ENCODE results near the gene COTL1.
A peak's percentile ranks its signal among the peaks of the same experiment; 100 is the strongest.

The COTL1 gene

GRCh38 chr16:84657229-84657837 lies 39.5 kb upstream of the COTL1 start:
- Histone ChIP-seq H3K4me2 (ENCODE audit: low read depth, low read length, poor library complexity, severe bottlenecking) (no peak overlapping the region), H2AFZ (ENCODE audit: low read depth, low read length, severe bottlenecking) (no peak overlapping the region), H4K20me1 (ENCODE audit: low read depth, low read length) (no peaks in the 10 kb centered on the region), H3K9me3 (ENCODE audit: insufficient read depth, low read length) (no peaks in the 10 kb centered on the region), H3K9ac (ENCODE audit: low read length) (no peak overlapping the region), H3K4me3 (ENCODE audit: insufficient read depth, low read length, poor library complexity, severe bottlenecking) (no peak overlapping the region), H3F3A (ENCODE audit: insufficient read depth) (no peaks in the 10 kb centered on the region), H3K36me3 (ENCODE audit: low read length) (no peaks in the 10 kb centered on the region), H3K27ac (ENCODE audit: low read depth, low read length) (no peak overlapping the region), H3K27me3 (ENCODE audit: low read length) (no peaks in the 10 kb centered on the region), H3K79me2 (ENCODE audit: insufficient read depth, low read length) (no peaks in the 10 kb centered on the region), H3K9me2 (replicated peaks; ENCODE audit: insufficient read depth, low read length) (no peaks in the 10 kb centered on the region)
- TF ChIP-seq EZH2phosphoT487 (conservative IDR thresholded peaks at IDR 0.05; ENCODE audit: low read length), result no peak
- no peak for TF ChIP-seq CTCF (IDR thresholded peaks at IDR 0.05; ENCODE audit: insufficient read depth, low read length, poor library complexity, severe bottlenecking)

GRCh38 chr16:84656649-84657048 lies 38.8 kb upstream of the COTL1 start:
- no peaks in the 10 kb centered on the region for H3K9me2 ChIP-seq (replicated peaks; ENCODE audit: insufficient read depth, low read length)
- H3K27ac ChIP-seq (ENCODE audit: low read depth, low read length), result peak overlapping the region; percentile 48
- peak overlapping the region; percentile 46 for H3K4me2 ChIP-seq (ENCODE audit: low read depth, low read length, poor library complexity, severe bottlenecking)
- no peaks in the 10 kb centered on the region for H3K79me2 ChIP-seq (ENCODE audit: insufficient read depth, low read length)
- H4K20me1 ChIP-seq (ENCODE audit: low read depth, low read length), result no peaks in the 10 kb centered on the region
- peak overlapping the region; percentile 40; the same call in 1 of the 2 replicates for H3K9ac ChIP-seq (ENCODE audit: low read length)
- H3K4me3 ChIP-seq (ENCODE audit: insufficient read depth, low read length, poor library complexity, severe bottlenecking), result no peak overlapping the region
- H3F3A ChIP-seq (ENCODE audit: insufficient read depth), result no peaks in the 10 kb centered on the region
- no peaks in the 10 kb centered on the region for H3K9me3 ChIP-seq (ENCODE audit: insufficient read depth, low read length)
- no peaks in the 10 kb centered on the region for H3K36me3 ChIP-seq (ENCODE audit: low read length)
- TF ChIP-seq CTCF (IDR thresholded peaks at IDR 0.05; ENCODE audit: insufficient read depth, low read length, poor library complexity, severe bottlenecking) (no peak), EZH2phosphoT487 (conservative IDR thresholded peaks at IDR 0.05; ENCODE audit: low read length) (no peak)
- no peaks in the 10 kb centered on the region for H3K27me3 ChIP-seq (ENCODE audit: low read length)
- H2AFZ ChIP-seq (ENCODE audit: low read depth, low read length, severe bottlenecking), result peak overlapping the region; percentile 56

GRCh38 chr16:84654998-84655397 lies 37.1 kb upstream of the COTL1 start:
- no peak overlapping the region for H2AFZ ChIP-seq (ENCODE audit: low read depth, low read length, severe bottlenecking)
- TF ChIP-seq CTCF (IDR thresholded peaks at IDR 0.05; ENCODE audit: insufficient read depth, low read length, poor library complexity, severe bottlenecking) (no peak), EZH2phosphoT487 (conservative IDR thresholded peaks at IDR 0.05; ENCODE audit: low read length) (no peak)
- no peak overlapping the region for H3K9ac ChIP-seq (ENCODE audit: low read length)
- no peaks in the 10 kb centered on the region for H4K20me1 ChIP-seq (ENCODE audit: low read depth, low read length)
- no peaks in the 10 kb centered on the region for H3K9me2 ChIP-seq (replicated peaks; ENCODE audit: insufficient read depth, low read length)
- no peaks in the 10 kb centered on the region for H3K79me2 ChIP-seq (ENCODE audit: insufficient read depth, low read length)
- H3K4me3 ChIP-seq (ENCODE audit: insufficient read depth, low read length, poor library complexity, severe bottlenecking), result no peak overlapping the region
- no peaks in the 10 kb centered on the region for H3K27me3 ChIP-seq (ENCODE audit: low read length)
- no peaks in the 10 kb centered on the region for H3K9me3 ChIP-seq (ENCODE audit: insufficient read depth, low read length)
- H3F3A ChIP-seq (ENCODE audit: insufficient read depth), result no peaks in the 10 kb centered on the region
- 0 out of 2 replicates have a peak, but pooled peaks cover 5% of the 10 kb centered on the region for H3K36me3 ChIP-seq (ENCODE audit: low read length)
- no peak overlapping the region for H3K27ac ChIP-seq (ENCODE audit: low read depth, low read length)
- no peak overlapping the region for H3K4me2 ChIP-seq (ENCODE audit: low read depth, low read length, poor library complexity, severe bottlenecking)
